Neural cell (in vitro differentiated cells): ENCODE measurements around the gene DPYSL4. TPM values are rescaled to one million over a fixed set of nuclear protein-coding genes. Genes with fewer than 3 reads are reported as not detected.

Source experiments
- H2AFZ ChIP-seq: fragments of 200-600, 300-800 bp; sonication (generic), shearing (Covaris generic); 2 replicates; pipeline ENCODE4 v1.6.0; 2014; ENCODE audit warnings: low read depth, mild to moderate bottlenecking, antibody characterized with exemption, low read length, moderate library complexity
- H3F3A ChIP-seq: fragments of 200-600 bp; shearing (Covaris generic); 2 replicates; pipeline ENCODE4 v1.6.1; 2016; ENCODE audit warnings: mild to moderate bottlenecking, moderate library complexity, mixed read lengths, antibody characterized with exemption, low read length; ENCODE audit not compliant: insufficient read depth, poor library complexity, severe bottlenecking
- H3K27ac ChIP-seq: fragments of 200-600, 300-800 bp; sonication (generic), shearing (Covaris generic); 2 replicates; pipeline ENCODE4 v1.5.1; 2014; ENCODE audit warnings: mild to moderate bottlenecking, low read length, moderate library complexity
- H3K27me3 ChIP-seq: fragments of 300-800, 200-600 bp; sonication (generic), shearing (Covaris generic); 2 replicates; pipeline ENCODE4 v1.6.0; 2014; ENCODE audit warnings: mild to moderate bottlenecking, low read depth, low read length, moderate library complexity; ENCODE audit not compliant: insufficient read depth
- H3K36me3 ChIP-seq: fragments of 300-800, 200-600 bp; sonication (generic), shearing (Covaris generic); 2 replicates; pipeline ENCODE4 v1.5.1; 2014; ENCODE audit warnings: mild to moderate bottlenecking, antibody characterized with exemption, low read length, moderate library complexity; ENCODE audit not compliant: insufficient read depth
- H3K4me2 ChIP-seq: fragments of 300-800, 200-600 bp; sonication (generic), shearing (Covaris generic); 2 replicates; pipeline ENCODE4 v1.6.0; 2014; ENCODE audit warnings: mild to moderate bottlenecking, low read length
- H3K4me3 ChIP-seq: fragments of 300-800, 200-600 bp; sonication (generic), shearing (Covaris generic); 2 replicates; pipeline ENCODE4 v1.5.1; 2014; ENCODE audit warnings: mild to moderate bottlenecking, low read length, moderate library complexity
- H3K79me2 ChIP-seq: fragments of 200-600 bp; shearing (Covaris generic); replicated peaks from 2 replicates; pipeline ENCODE4 v1.6.0; 2014; ENCODE audit warnings: mild to moderate bottlenecking, low read length, moderate library complexity; ENCODE audit not compliant: insufficient read depth
- H3K9ac ChIP-seq: fragments of 300-800, 200-600 bp; sonication (generic), shearing (Covaris generic); 2 replicates; pipeline ENCODE4 v1.6.1; 2016; ENCODE audit warnings: mild to moderate bottlenecking, low read length, mixed read lengths
- H3K9me2 ChIP-seq: fragments of 200-600 bp; shearing (Covaris generic); 2 replicates; pipeline ENCODE4 v1.6.1; 2016; ENCODE audit warnings: mild to moderate bottlenecking, low read length, mixed read lengths; ENCODE audit not compliant: insufficient read depth
- H3K9me3 ChIP-seq: fragments of 200-600, 300-800 bp; sonication (generic), shearing (Covaris generic); 2 replicates; pipeline ENCODE4 v1.6.1; 2016; ENCODE audit warnings: mild to moderate bottlenecking, mixed run types, low read length, moderate library complexity, mixed read lengths
- H4K20me1 ChIP-seq: fragments of 200-600 bp; shearing (Covaris generic); 2 replicates; pipeline ENCODE4 v1.6.1; 2016; ENCODE audit warnings: mild to moderate bottlenecking, mixed run types; ENCODE audit not compliant: insufficient read depth
- CTCF ChIP-seq: fragments of 450-650 bp; IDR thresholded peaks from 2 replicates; pipeline ENCODE4 v1.5.1; 2014; ENCODE audit warnings: antibody characterized with exemption, mild to moderate bottlenecking, moderate library complexity; ENCODE audit not compliant: poor library complexity, severe bottlenecking
- EP300 ChIP-seq: fragments of 450-650 bp; conservative IDR thresholded peaks from 2 replicates; pipeline ENCODE4 v1.6.1; 2014; ENCODE audit warnings: antibody characterized with exemption, mild to moderate bottlenecking, moderate library complexity; ENCODE audit not compliant: poor library complexity, severe bottlenecking
- EZH2 ChIP-seq: fragments of 200-600, 300-800 bp; shearing (Covaris generic), sonication (generic); IDR thresholded peaks from 2 replicates; pipeline ENCODE4 v1.6.1; 2014; ENCODE audit warnings: antibody characterized with exemption, low read length, borderline replicate concordance, mild to moderate bottlenecking; ENCODE audit not compliant: insufficient read depth, poor library complexity, severe bottlenecking
- MXI1 ChIP-seq: fragments of 450-650 bp; conservative IDR thresholded peaks from 2 replicates; pipeline ENCODE4 v1.6.1; 2014; ENCODE audit warnings: antibody characterized with exemption, mild to moderate bottlenecking; ENCODE audit not compliant: poor library complexity, severe bottlenecking
- POLR2AphosphoS5 ChIP-seq: IDR thresholded peaks from 2 replicates; pipeline ENCODE4 v1.6.1; 2012
- RAD21 ChIP-seq: fragments of 450-650 bp; conservative IDR thresholded peaks from 2 replicates; pipeline ENCODE4 v1.6.1; 2014; ENCODE audit warnings: antibody characterized with exemption, mild to moderate bottlenecking, moderate library complexity
- REST ChIP-seq: IDR thresholded peaks from 2 replicates; pipeline ENCODE4 v1.6.1; 2012; ENCODE audit warnings: borderline replicate concordance
- SMC3 ChIP-seq: fragments of 450-650 bp; conservative IDR thresholded peaks from 2 replicates; pipeline ENCODE4 v1.6.1; 2014; ENCODE audit warnings: antibody characterized with exemption, mild to moderate bottlenecking, moderate library complexity; ENCODE audit not compliant: poor library complexity
- TAF1 ChIP-seq: IDR thresholded peaks from 2 replicates; pipeline ENCODE4 v1.6.1; 2012; ENCODE audit warnings: low read depth
- polyA plus RNA-seq: library from polyadenylated mRNA; depleted of rRNA; stranded (reverse); fragments of >200 nt; gene quantifications from 2 replicates; pipeline ENCODE4 v1.2.3, GENCODE V29; 2014

The DPYSL4 gene
- polyA plus RNA-seq, 1 donor from 2014 or later = 116 TPM

GRCh38 chr10:132167041-132167674 lies 19.6 kb upstream of the DPYSL4 start:
- H3K9ac ChIP-seq = no peak overlapping the region
- H3K27ac ChIP-seq = no peak overlapping the region

GRCh38 chr10:132167976-132168375 lies 18.8 kb upstream of the DPYSL4 start:
- H3F3A ChIP-seq = no peaks in the 10 kb centered on the region
- no peak overlapping the region for H3K27ac ChIP-seq
- no peaks in the 10 kb centered on the region for H3K9me2 ChIP-seq
- H3K36me3 ChIP-seq = no peaks in the 10 kb centered on the region
- H2AFZ ChIP-seq = no peak overlapping the region
- no peaks in the 10 kb centered on the region for H4K20me1 ChIP-seq
- no peak overlapping the region for H3K4me3 ChIP-seq
- H3K9me3 ChIP-seq = no peaks in the 10 kb centered on the region
- TF ChIP-seq POLR2AphosphoS5 (no peak), EP300 (no peak), MXI1 (no peak), RAD21 (no peak), TAF1 (no peak), EZH2 (no peak)
- H3K4me2 ChIP-seq = no peak overlapping the region
- no peaks in the 10 kb centered on the region for H3K27me3 ChIP-seq
- no peak overlapping the region for H3K9ac ChIP-seq
- no peaks in the 10 kb centered on the region for H3K79me2 ChIP-seq

More at GRCh38 chr10:132167041-132167674, 19.6 kb upstream of the DPYSL4 start:
- Histone ChIP-seq H3K9me2 (no peaks in the 10 kb centered on the region), H3K9me3 (no peaks in the 10 kb centered on the region), H3K4me2 (no peak overlapping the region), H3K27me3 (no peaks in the 10 kb centered on the region), H3K4me3 (no peak overlapping the region), H3F3A (no peaks in the 10 kb centered on the region), H4K20me1 (no peaks in the 10 kb centered on the region), H3K79me2 (no peaks in the 10 kb centered on the region), H2AFZ (no peak overlapping the region), H3K36me3 (no peaks in the 10 kb centered on the region)
- no peak for TF ChIP-seq SMC3
- no peak for TF ChIP-seq MXI1
- TF ChIP-seq EZH2 = no peak
- no peak for TF ChIP-seq RAD21
- no peak for TF ChIP-seq CTCF
- TF ChIP-seq REST = no peak
- no peak for TF ChIP-seq POLR2AphosphoS5
- no peak for TF ChIP-seq EP300
